ENCODE data around the gene KCNG2. TPM values are rescaled to one million over a fixed set of nuclear protein-coding genes. Genes with fewer than 3 reads are reported as not detected.

Gene KCNG2
- polyA plus RNA-seq, 1 of the 3 experiments (the other 2 are of a cell fraction): not detected

DNA sequence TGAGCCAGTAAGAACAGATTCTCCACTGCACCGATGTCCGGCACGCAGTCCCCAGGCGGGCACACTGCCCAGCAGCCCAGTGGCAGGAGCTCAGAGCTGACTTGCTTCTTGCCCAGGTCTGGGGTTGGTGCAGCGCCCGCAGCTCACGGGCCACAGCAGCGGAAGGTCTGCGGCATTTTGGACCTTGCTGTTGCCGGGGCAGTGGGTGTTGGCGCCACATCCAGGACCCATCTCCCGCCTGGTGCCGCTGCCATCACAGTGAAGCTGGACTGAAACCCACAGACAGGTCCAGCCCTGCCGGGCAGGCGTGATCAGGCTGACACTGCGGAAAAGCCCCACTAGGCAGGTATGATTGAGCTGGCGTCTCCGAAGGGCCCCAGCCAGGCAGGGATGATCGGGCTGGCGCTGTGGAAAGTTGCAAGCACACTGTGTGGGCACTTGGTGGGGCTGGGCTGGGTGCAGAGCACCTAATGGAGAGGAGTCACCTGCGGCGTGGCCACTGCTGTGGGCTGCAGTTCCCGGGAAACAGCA is 78.3 kb downstream of the KCNG2 start:
- Histone ChIP-seq H3K4me3 (ENCODE audit: low read depth in 2 of 2, low read length in 1 of 2) (no peak overlapping the region), H3K27ac (ENCODE audit: low read depth in 2 of 2, low read length in 1 of 2) (no peak overlapping the region), H3K9me3 (no peaks in the 10 kb centered on the region), H3F3A (replicated peaks; ENCODE audit: insufficient read depth) (no peaks in the 10 kb centered on the region), H3K36me3 (replicated peaks in 1 of 2; ENCODE audit: control insufficient read depth in 1 of 2, insufficient read depth in 2 of 2, low read length in 1 of 2) (no peaks in the 10 kb centered on the region), H2AFZ (ENCODE audit: low read depth) (no peak overlapping the region), H3K9me2 (no peaks in the 10 kb centered on the region), H3K4me2 (no peak overlapping the region), H4K20me1 (ENCODE audit: insufficient read depth) (no peaks in the 10 kb centered on the region), H3K4me1 (ENCODE audit: control insufficient read depth in 1 of 2, insufficient read depth in 2 of 2, low read depth in 1 of 2, low read length in 1 of 2) (no peaks in the 10 kb centered on the region; a peak in 1 of 4 replicates), H3K27me3 (ENCODE audit: insufficient read depth) (peaks cover 67% of the 10 kb centered on the region), H3K9ac (no peak overlapping the region), H3K79me2 (ENCODE audit: insufficient read depth) (no peaks in the 10 kb centered on the region)
- WGBS (ENCODE audit: low lambda C conversion rate): 70% methylated on average over 17 of the region's 23 CpGs
- DNase-seq: no peak
- ChIA-PET CTCF (no interaction called here), POLR2A (no interaction called here)
- TF ChIP-seq REST (IDR thresholded peaks at IDR 0.05; ENCODE audit: low read depth, low read length): no peak
- no peak for TF ChIP-seq YY1 (IDR thresholded peaks at IDR 0.05; ENCODE audit: low read depth)
- TF ChIP-seq POLR2AphosphoS5 (IDR thresholded peaks at IDR 0.05; ENCODE audit: low read depth, low read length): no peak
- TF ChIP-seq, protein P1, sequence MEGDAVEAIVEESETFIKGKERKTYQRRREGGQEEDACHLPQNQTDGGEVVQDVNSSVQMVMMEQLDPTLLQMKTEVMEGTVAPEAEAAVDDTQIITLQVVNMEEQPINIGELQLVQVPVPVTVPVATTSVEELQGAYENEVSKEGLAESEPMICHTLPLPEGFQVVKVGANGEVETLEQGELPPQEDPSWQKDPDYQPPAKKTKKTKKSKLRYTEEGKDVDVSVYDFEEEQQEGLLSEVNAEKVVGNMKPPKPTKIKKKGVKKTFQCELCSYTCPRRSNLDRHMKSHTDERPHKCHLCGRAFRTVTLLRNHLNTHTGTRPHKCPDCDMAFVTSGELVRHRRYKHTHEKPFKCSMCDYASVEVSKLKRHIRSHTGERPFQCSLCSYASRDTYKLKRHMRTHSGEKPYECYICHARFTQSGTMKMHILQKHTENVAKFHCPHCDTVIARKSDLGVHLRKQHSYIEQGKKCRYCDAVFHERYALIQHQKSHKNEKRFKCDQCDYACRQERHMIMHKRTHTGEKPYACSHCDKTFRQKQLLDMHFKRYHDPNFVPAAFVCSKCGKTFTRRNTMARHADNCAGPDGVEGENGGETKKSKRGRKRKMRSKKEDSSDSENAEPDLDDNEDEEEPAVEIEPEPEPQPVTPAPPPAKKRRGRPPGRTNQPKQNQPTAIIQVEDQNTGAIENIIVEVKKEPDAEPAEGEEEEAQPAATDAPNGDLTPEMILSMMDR (IDR thresholded peaks at IDR 0.05): no peak
- no peak for TF ChIP-seq ELF1 (IDR thresholded peaks at IDR 0.05)
- no peak for TF ChIP-seq JUND (IDR thresholded peaks at IDR 0.05)
- no peak for TF ChIP-seq MEF2A (IDR thresholded peaks at IDR 0.05; ENCODE audit: borderline replicate concordance, low read depth)
- TF ChIP-seq, protein P2, sequence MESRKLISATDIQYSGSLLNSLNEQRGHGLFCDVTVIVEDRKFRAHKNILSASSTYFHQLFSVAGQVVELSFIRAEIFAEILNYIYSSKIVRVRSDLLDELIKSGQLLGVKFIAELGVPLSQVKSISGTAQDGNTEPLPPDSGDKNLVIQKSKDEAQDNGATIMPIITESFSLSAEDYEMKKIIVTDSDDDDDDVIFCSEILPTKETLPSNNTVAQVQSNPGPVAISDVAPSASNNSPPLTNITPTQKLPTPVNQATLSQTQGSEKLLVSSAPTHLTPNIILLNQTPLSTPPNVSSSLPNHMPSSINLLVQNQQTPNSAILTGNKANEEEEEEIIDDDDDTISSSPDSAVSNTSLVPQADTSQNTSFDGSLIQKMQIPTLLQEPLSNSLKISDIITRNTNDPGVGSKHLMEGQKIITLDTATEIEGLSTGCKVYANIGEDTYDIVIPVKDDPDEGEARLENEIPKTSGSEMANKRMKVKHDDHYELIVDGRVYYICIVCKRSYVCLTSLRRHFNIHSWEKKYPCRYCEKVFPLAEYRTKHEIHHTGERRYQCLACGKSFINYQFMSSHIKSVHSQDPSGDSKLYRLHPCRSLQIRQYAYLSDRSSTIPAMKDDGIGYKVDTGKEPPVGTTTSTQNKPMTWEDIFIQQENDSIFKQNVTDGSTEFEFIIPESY (IDR thresholded peaks at IDR 0.05; ENCODE audit: borderline replicate concordance, low read depth): no peak
- no peak for TF ChIP-seq FOXJ3 (CRISPR knock-in tag; IDR thresholded peaks at IDR 0.05)
- TF ChIP-seq PBX3 (IDR thresholded peaks at IDR 0.05): no peak
- TF ChIP-seq RCOR1 (IDR thresholded peaks at IDR 0.05; ENCODE audit: low read length): no peak
- TF ChIP-seq TCF12 (IDR thresholded peaks at IDR 0.05): no peak
- TF ChIP-seq, protein P3, sequence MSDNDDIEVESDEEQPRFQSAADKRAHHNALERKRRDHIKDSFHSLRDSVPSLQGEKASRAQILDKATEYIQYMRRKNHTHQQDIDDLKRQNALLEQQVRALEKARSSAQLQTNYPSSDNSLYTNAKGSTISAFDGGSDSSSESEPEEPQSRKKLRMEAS (IDR thresholded peaks at IDR 0.05; ENCODE audit: low read depth): no peak
- TF ChIP-seq SIN3A (IDR thresholded peaks at IDR 0.05; ENCODE audit: borderline replicate concordance, low read depth, low read length): no peak
- no peak for TF ChIP-seq RXRA (IDR thresholded peaks at IDR 0.05; ENCODE audit: borderline replicate concordance, low read depth)

Data from SK-N-SH (cell line).